K562 (cell line): Measurements from ENCODE around the gene INTS2. TPM values are rescaled to one million over a fixed set of nuclear protein-coding genes. Genes with fewer than 3 reads are reported as not detected.

Experiments
- ATAC-seq: fragments of 200-7000 bp; cut with Tn5 transposase; 3 replicates; pipeline ENCODE4 v1.9.1; 2020; ENCODE audit warnings: moderate library complexity
- BruUV-seq: library from RNA; stranded (reverse); fragments of 400-500 nt; replicated peaks from 2 replicates; lab custom pipeline; 2021; lab: Mats Ljungman, UMichigan
- CTCF ChIA-PET: fragments of 300-600 bp; formaldehyde crosslinking; extraction: SDS; loops from one replicate; lab custom pipeline; 2021; ENCODE audit warnings: low intra/inter-chr PET ratio; lab: Yijun Ruan, JAX
- POLR2A ChIA-PET: fragments of 300-600, 350-650 bp; sonication (Branson Sonifier 250); formaldehyde crosslinking; extraction: SDS; loops from one replicate; lab custom pipeline; 2021; ENCODE audit warnings: antibody characterized with exemption, inconsistent platforms; lab: Yijun Ruan, JAX
- DNase-seq, 4 experiments: peaks; one replicate each; pipeline versions ENCODE4 v3.0.0 to v3.0.0-alpha.2; 2011 to 2018; ENCODE audit warnings: low spot score in 3 of 4, mixed read lengths in 3 of 4; ENCODE audit errors: extremely low read depth in 1 of 4
- FAIRE-seq: peaks from 2 replicates; lab custom pipeline; 2011; peaks lifted over from hg19 to GRCh38; lab: Jason Lieb, UNC
- H2AFZ ChIP-seq: 2 replicates; pipeline ENCODE4 v1.6.0; 2011; ENCODE audit warnings: low read depth, low read length, control low read depth, inconsistent platforms
- H3K27ac ChIP-seq: fragments of 200-600 bp; 3 replicates; pipeline ENCODE4 v1.8.0; 2011; ENCODE audit warnings: low read depth, mild to moderate bottlenecking, control low read depth, inconsistent platforms, low read length, moderate library complexity, mixed read lengths; ENCODE audit errors: extremely low read depth
- H3K27me3 ChIP-seq, 2 experiments: fragments of 300-600 bp in 1 of 2; 2 replicates in 1 of 2; 3 replicates in 1 of 2; pipeline versions ENCODE4 v1.6.0 to v1.8.0; 2011; ENCODE audit warnings: inconsistent platforms in 2 of 2, low read length in 2 of 2, mild to moderate bottlenecking in 1 of 2, mixed read lengths in 1 of 2, moderate library complexity in 1 of 2; ENCODE audit not compliant: control insufficient read depth in 2 of 2, insufficient read depth in 2 of 2
- H3K36me3 ChIP-seq: fragments of 300-600 bp; 3 replicates; pipeline ENCODE4 v1.8.0; 2011; ENCODE audit warnings: mild to moderate bottlenecking, low read length, inconsistent platforms; ENCODE audit not compliant: control insufficient read depth, insufficient read depth
- H3K4me1 ChIP-seq, 2 experiments: fragments of 200-600 bp in 1 of 2; replicated peaks in 1 of 2; 2 replicates in 1 of 2; 3 replicates in 1 of 2; pipeline versions ENCODE4 v1.5.1 to v1.8.0; 2011; ENCODE audit warnings: inconsistent platforms in 2 of 2, low read length in 2 of 2, mild to moderate bottlenecking in 1 of 2, mixed read lengths in 1 of 2, moderate library complexity in 1 of 2; ENCODE audit not compliant: control insufficient read depth in 2 of 2, insufficient read depth in 2 of 2
- H3K4me2 ChIP-seq: 2 replicates; pipeline ENCODE4 v1.6.1; 2011; ENCODE audit warnings: low read length, control low read depth, inconsistent platforms, mixed read lengths; ENCODE audit not compliant: insufficient read depth
- H3K4me3 ChIP-seq: fragments of 200-600 bp; sonication (generic), shearing (Covaris generic); 2 replicates; pipeline ENCODE4 v1.5.1; 2016; ENCODE audit warnings: control low read depth, inconsistent platforms
- H3K79me2 ChIP-seq: fragments of 200-600 bp; 3 replicates; pipeline ENCODE4 v1.8.0; 2011; ENCODE audit warnings: low read length, inconsistent platforms; ENCODE audit not compliant: control insufficient read depth, insufficient read depth
- H3K9ac ChIP-seq, 2 experiments: 2 replicates each; pipeline versions ENCODE4 v1.6.0 to v1.6.1; 2011; ENCODE audit warnings: low read depth in 2 of 2, low read length in 2 of 2, control low read depth in 1 of 2, inconsistent platforms in 1 of 2, mild to moderate bottlenecking in 1 of 2, mixed read lengths in 1 of 2; ENCODE audit not compliant: insufficient read depth in 1 of 2
- H3K9me1 ChIP-seq: one replicate; pipeline ENCODE4 v1.6.0; 2011; ENCODE audit warnings: inconsistent platforms, mild to moderate bottlenecking, low read length, moderate library complexity; ENCODE audit not compliant: control insufficient read depth, insufficient read depth
- H3K9me3 ChIP-seq: replicated peaks from 2 replicates; pipeline ENCODE4 v1.5.1; 2011; ENCODE audit warnings: low read depth, low read length, inconsistent platforms; ENCODE audit not compliant: control insufficient read depth, insufficient read depth
- H4K20me1 ChIP-seq: replicated peaks from 2 replicates; pipeline ENCODE4 v1.6.1; 2011; ENCODE audit warnings: low read length, inconsistent platforms, mixed read lengths; ENCODE audit not compliant: control insufficient read depth, insufficient read depth
- CC2D1A ChIP-seq: fragments of 450-650 bp; IDR thresholded peaks from 2 replicates; pipeline ENCODE4 v1.6.1; 2017; ENCODE audit warnings: mild to moderate bottlenecking
- EWSR1 ChIP-seq: fragments of 450-650 bp; IDR thresholded peaks from 2 replicates; pipeline ENCODE4 v1.6.1; 2018; ENCODE audit warnings: borderline replicate concordance, mild to moderate bottlenecking, low read depth, moderate library complexity; ENCODE audit not compliant: partially characterized antibody
- MBD2 ChIP-seq: sonication (generic); IDR thresholded peaks from 2 replicates; pipeline ENCODE4 v1.6.1; 2016; ENCODE audit warnings: low read depth, borderline replicate concordance
- MED1 ChIP-seq: sonication (generic); formaldehyde crosslinking; IDR thresholded peaks from 2 replicates; pipeline ENCODE4 v1.8.1; 2023; ENCODE audit warnings: missing genetic modification reagents, borderline replicate concordance
- ZNF695 ChIP-seq: fragments of 450-650 bp; formaldehyde crosslinking; IDR thresholded peaks from 2 replicates; pipeline ENCODE4 v1.4.0; 2020; ENCODE audit warnings: mild to moderate bottlenecking, moderate library complexity
- WGBS: fragments of 100-300 bp; shearing (Covaris generic); methylation state at CpG from one replicate; pipeline ENCODE4 v1.1.6; 2016; ENCODE audit warnings: low coverage, mixed read lengths; ENCODE audit not compliant: insufficient coverage; ENCODE audit errors: missing lambda C conversion rate; 5-methylcytosine and 5-hydroxymethylcytosine counted together
- in situ Hi-C: fragments of 300-500 bp; cut with MboI; formaldehyde crosslinking; loops from 4 replicates; pipeline ENCODE4 v1.15.0; 2018; ENCODE audit warnings: inconsistent platforms, mixed read lengths
- intact Hi-C: fragments of 100-400 bp; cut with micrococcal nuclease; formaldehyde crosslinking; loops from 2 replicates; pipeline ENCODE4 v1.14.2; 2022
- polyA plus RNA-seq, 8 experiments: library from polyadenylated mRNA; depleted of rRNA in 4 of 8; stranded (reverse) in 5 of 8; unstranded in 3 of 8; fragments of >200 nt; fragmentation: Nextera tagmentation in 2 of 8; fragmentation: Illumina TruSeq in 1 of 8; extraction: Ambion mirVana in 2 of 8; extraction: Trizol in 1 of 8; gene quantifications; 2 replicates each; pipeline versions ENCODE4 v1.2.1 to v1.2.3, GENCODE V29; 2011 to 2014; ENCODE audit warnings: inconsistent platforms in 1 of 8, missing spikeins in 1 of 8
- total RNA-seq, 7 experiments: library from RNA; depleted of rRNA in 6 of 7; stranded (reverse); fragments of >200 nt in 6 of 7; fragmentation: Illumina TruSeq in 2 of 7; extraction: Trizol in 2 of 7; gene quantifications; 2 replicates each; pipeline versions ENCODE4 v1.2.1 to v1.2.3, GENCODE V29; 2011 to 2021; ENCODE audit warnings: low replicate concordance in 1 of 7
- TF ChIP-seq, protein P1 (sequence below), 3 experiments: fragments of 200-800 bp in 1 of 3; fragments of 250-450 bp in 1 of 3; fragments of 450-650 bp in 1 of 3; sonication (Bioruptor Pico) in 1 of 3; sonication (Bioruptor generic) in 1 of 3; formaldehyde crosslinking in 1 of 3; IDR thresholded peaks; 2 replicates each; pipeline versions ENCODE4 v1.6.1 to v1.8.0; 2016 to 2022; ENCODE audit warnings: mild to moderate bottlenecking in 2 of 3, missing genetic modification characterization in 2 of 3, missing compliant biosample characterization in 1 of 3, moderate library complexity in 1 of 3
- TF ChIP-seq, protein P2 (sequence below): fragments of 250-450 bp; sonication (Bioruptor Pico); IDR thresholded peaks from 2 replicates; pipeline ENCODE4 v1.9.0; 2021; ENCODE audit warnings: mild to moderate bottlenecking

Gene INTS2
- total and polyA plus RNA-seq, 9 of the 15 experiments (the other 6 are each of a cell fraction or from before 2014, with no cell fraction given): 4.8 to 24.7 (median 12.8) TPM

DNA sequence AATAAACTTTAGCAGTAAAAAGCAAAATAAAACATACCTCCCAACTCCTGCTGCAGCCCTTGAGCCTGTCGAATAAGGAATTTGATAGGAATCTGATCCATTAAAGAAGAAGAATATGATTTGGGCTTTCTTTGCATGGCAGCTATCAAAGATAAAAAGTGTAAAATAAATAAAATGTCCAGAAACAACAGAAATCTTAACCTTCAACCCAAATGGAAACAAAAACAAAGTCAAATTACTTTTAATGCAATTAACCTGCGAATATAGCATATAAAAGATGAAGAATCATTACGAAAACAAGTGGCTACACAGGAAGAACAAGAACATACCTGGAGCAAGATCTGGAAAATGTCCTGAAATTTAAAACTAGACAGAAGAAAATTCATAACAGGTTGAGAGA lies 42.9 kb downstream of the INTS2 start:
- H3K79me2 ChIP-seq: no peaks in the 10 kb centered on the region
- TF ChIP-seq MED1 (CRISPR knock-in tag) (no peak), EWSR1 (peak; percentile 64), CC2D1A (no peak), ZNF695 (CRISPR knock-in tag) (no peak), MBD2 (no peak)
- TF ChIP-seq, protein P1, sequence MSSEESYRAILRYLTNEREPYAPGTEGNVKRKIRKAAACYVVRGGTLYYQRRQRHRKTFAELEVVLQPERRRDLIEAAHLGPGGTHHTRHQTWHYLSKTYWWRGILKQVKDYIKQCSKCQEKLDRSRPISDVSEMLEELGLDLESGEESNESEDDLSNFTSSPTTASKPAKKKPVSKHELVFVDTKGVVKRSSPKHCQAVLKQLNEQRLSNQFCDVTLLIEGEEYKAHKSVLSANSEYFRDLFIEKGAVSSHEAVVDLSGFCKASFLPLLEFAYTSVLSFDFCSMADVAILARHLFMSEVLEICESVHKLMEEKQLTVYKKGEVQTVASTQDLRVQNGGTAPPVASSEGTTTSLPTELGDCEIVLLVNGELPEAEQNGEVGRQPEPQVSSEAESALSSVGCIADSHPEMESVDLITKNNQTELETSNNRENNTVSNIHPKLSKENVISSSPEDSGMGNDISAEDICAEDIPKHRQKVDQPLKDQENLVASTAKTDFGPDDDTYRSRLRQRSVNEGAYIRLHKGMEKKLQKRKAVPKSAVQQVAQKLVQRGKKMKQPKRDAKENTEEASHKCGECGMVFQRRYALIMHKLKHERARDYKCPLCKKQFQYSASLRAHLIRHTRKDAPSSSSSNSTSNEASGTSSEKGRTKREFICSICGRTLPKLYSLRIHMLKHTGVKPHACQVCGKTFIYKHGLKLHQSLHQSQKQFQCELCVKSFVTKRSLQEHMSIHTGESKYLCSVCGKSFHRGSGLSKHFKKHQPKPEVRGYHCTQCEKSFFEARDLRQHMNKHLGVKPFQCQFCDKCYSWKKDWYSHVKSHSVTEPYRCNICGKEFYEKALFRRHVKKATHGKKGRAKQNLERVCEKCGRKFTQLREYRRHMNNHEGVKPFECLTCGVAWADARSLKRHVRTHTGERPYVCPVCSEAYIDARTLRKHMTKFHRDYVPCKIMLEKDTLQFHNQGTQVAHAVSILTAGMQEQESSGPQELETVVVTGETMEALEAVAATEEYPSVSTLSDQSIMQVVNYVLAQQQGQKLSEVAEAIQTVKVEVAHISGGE (CRISPR knock-in tag; IDR thresholded peaks at IDR 0.05): peak in 1 of 3 experiments; percentile 56; a peak in 1 of 6 replicates
- TF ChIP-seq, protein P2, sequence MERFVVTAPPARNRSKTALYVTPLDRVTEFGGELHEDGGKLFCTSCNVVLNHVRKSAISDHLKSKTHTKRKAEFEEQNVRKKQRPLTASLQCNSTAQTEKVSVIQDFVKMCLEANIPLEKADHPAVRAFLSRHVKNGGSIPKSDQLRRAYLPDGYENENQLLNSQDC: no peak
- BruUV-seq: no TSS peak
- no peak overlapping the region for H3K4me3 ChIP-seq
- H3K27ac ChIP-seq: no peak overlapping the region
- ATAC-seq (no peak), FAIRE-seq (no peak), DNase-seq (no peak)
- H3K9ac ChIP-seq: no peak overlapping the region
- POLR2A ChIA-PET: interaction anchor here (0.9 to 1.5 kb wide), 2 partner anchors 12 to 21 kb away, joined by 3 to 6 read pairs; partner anchors contain the start of gene BRIP1
- H4K20me1 ChIP-seq: no peaks in the 10 kb centered on the region
- H3K27me3 ChIP-seq: no peaks in the 10 kb centered on the region
- no peaks in the 10 kb centered on the region for H3K9me3 ChIP-seq
- CTCF ChIA-PET: no interaction called here
- H3K4me2 ChIP-seq: no peak overlapping the region
- in situ Hi-C loops: no loop called here
- H3K36me3 ChIP-seq: peaks cover 66% of the 10 kb centered on the region; the same call in 1 of the 3 replicates
- H3K4me1 ChIP-seq: no peaks in the 10 kb centered on the region
- peaks cover 4% of the 10 kb centered on the region for H3K9me1 ChIP-seq
- intact Hi-C loops: no loop called here
- H2AFZ ChIP-seq: no peak overlapping the region
- 88% methylated on average over 3 of the region's 3 CpGs for WGBS
